Left ventricle myocardium inferior (tissue), 1 donor: ENCODE measurements around the gene FBXL7. TPM values are rescaled to one million over a fixed set of nuclear protein-coding genes. Genes with fewer than 3 reads are reported as not detected.

Source experiments
- DNase-seq: peaks from one replicate; pipeline ENCODE4 v3.0.0-alpha.2; 2020
- H3K27ac ChIP-seq: fragments of 200-600 bp; replicated peaks from 2 replicates; pipeline ENCODE4 v1.8.0; 2021
- H3K27me3 ChIP-seq: fragments of 200-600 bp; 2 replicates; pipeline ENCODE4 v1.8.0; 2021; ENCODE audit warnings: low read depth
- H3K36me3 ChIP-seq: fragments of 200-600 bp; 2 replicates; pipeline ENCODE4 v1.8.0; 2021
- H3K4me1 ChIP-seq: fragments of 200-600 bp; 2 replicates; pipeline ENCODE4 v1.8.0; 2021
- H3K4me3 ChIP-seq: fragments of 200-600 bp; 2 replicates; pipeline ENCODE4 v1.8.0; 2021; ENCODE audit warnings: mild to moderate bottlenecking, moderate library complexity
- H3K9me3 ChIP-seq: fragments of 200-600 bp; replicated peaks from 2 replicates; pipeline ENCODE4 v1.8.0; 2021
- CTCF ChIP-seq: fragments of 200-600 bp; IDR thresholded peaks from 2 replicates; pipeline ENCODE4 v1.8.0; 2021; ENCODE audit warnings: antibody characterized with exemption, mild to moderate bottlenecking, borderline replicate concordance
- intact Hi-C: fragments of 100-400 bp; cut with micrococcal nuclease; formaldehyde crosslinking; loops from one replicate; pipeline ENCODE4 v1.11.0; 2022
- total RNA-seq: library from RNA; stranded (reverse); fragmentation: NEBNext Ultra II Directional; extraction: Animal tissue kit (Norgen Biotek cat#: 25700); gene quantifications from one replicate; pipeline ENCODE4 v1.2.1, GENCODE V29; 2021
- donor health status: DM: no; HTN: yes; CAD: no; lungs with severe emphysema.

The FBXL7 gene
- total RNA-seq, 1 donor from 2014 or later: 27.7 TPM

GRCh38 chr5:15715535-15715934 is 215.6 kb downstream of the FBXL7 start:
- DNase-seq: no peak
- H3K9me3 ChIP-seq: no peaks in the 10 kb centered on the region
- no peaks in the 10 kb centered on the region for H3K27me3 ChIP-seq
- TF ChIP-seq CTCF: no peak
- H3K4me1 ChIP-seq: peaks cover 53% of the 10 kb centered on the region
- H3K27ac ChIP-seq: no peak overlapping the region
- no peak overlapping the region for H3K4me3 ChIP-seq
- no peaks in the 10 kb centered on the region for H3K36me3 ChIP-seq
- intact Hi-C loops: no loop called here

- Histone ChIP-seq H3K27ac (no peak overlapping the region), H3K27me3 (no peaks in the 10 kb centered on the region), H3K36me3 (no peaks in the 10 kb centered on the region), H3K4me3 (no peak overlapping the region), H3K9me3 (no peaks in the 10 kb centered on the region), H3K4me1 (peaks cover 54% of the 10 kb centered on the region)
- intact Hi-C loops: no loop called here
- TF ChIP-seq CTCF: no peak
- no peak for DNase-seq
These were observed 216.0 kb downstream of the FBXL7 start for GRCh38 chr5:15715967-15716366.

GRCh38 chr5:15717001-15717400 is 217.0 kb downstream of the FBXL7 start:
- no peaks in the 10 kb centered on the region for H3K27me3 ChIP-seq
- H3K9me3 ChIP-seq: no peaks in the 10 kb centered on the region
- intact Hi-C loops: no loop called here
- DNase-seq: no peak
- H3K4me3 ChIP-seq: no peak overlapping the region
- peaks cover 64% of the 10 kb centered on the region for H3K4me1 ChIP-seq
- no peaks in the 10 kb centered on the region for H3K36me3 ChIP-seq
- no peak overlapping the region for H3K27ac ChIP-seq
- TF ChIP-seq CTCF: no peak

- Histone ChIP-seq H3K9me3 (peaks cover under 1% of the 10 kb centered on the region), H3K36me3 (no peaks in the 10 kb centered on the region), H3K27me3 (no peaks in the 10 kb centered on the region), H3K4me1 (peaks cover 69% of the 10 kb centered on the region), H3K27ac (peak overlapping the region; percentile 46), H3K4me3 (no peak overlapping the region)
- intact Hi-C loops: no loop called here
- TF ChIP-seq CTCF: no peak
- DNase-seq: no peak
These were observed 218.6 kb downstream of the FBXL7 start for GRCh38 chr5:15718421-15719179.

- Histone ChIP-seq H3K27me3 (no peaks in the 10 kb centered on the region), H3K27ac (peak overlapping the region; percentile 46), H3K4me3 (no peak overlapping the region), H3K36me3 (no peaks in the 10 kb centered on the region), H3K4me1 (peaks cover 69% of the 10 kb centered on the region), H3K9me3 (peaks cover 12% of the 10 kb centered on the region)
- intact Hi-C loops: no loop called here
- no peak for TF ChIP-seq CTCF
- no peak for DNase-seq
These were observed 219.8 kb downstream of the FBXL7 start for GRCh38 chr5:15719784-15720183.
